Epithelial cell of prostate (primary cell): Measurements from ENCODE around the gene TRPV4.

Experiments used
- DNase-seq: peaks from one replicate; pipeline ENCODE4 v3.0.0-alpha.2; 2011; ENCODE audit warnings: low read depth, low spot score
- H3K27ac ChIP-seq: fragments of 450-650 bp; 2 replicates; pipeline ENCODE4 v1.5.1; 2017; ENCODE audit warnings: mild to moderate bottlenecking

The TRPV4 gene

DNA sequence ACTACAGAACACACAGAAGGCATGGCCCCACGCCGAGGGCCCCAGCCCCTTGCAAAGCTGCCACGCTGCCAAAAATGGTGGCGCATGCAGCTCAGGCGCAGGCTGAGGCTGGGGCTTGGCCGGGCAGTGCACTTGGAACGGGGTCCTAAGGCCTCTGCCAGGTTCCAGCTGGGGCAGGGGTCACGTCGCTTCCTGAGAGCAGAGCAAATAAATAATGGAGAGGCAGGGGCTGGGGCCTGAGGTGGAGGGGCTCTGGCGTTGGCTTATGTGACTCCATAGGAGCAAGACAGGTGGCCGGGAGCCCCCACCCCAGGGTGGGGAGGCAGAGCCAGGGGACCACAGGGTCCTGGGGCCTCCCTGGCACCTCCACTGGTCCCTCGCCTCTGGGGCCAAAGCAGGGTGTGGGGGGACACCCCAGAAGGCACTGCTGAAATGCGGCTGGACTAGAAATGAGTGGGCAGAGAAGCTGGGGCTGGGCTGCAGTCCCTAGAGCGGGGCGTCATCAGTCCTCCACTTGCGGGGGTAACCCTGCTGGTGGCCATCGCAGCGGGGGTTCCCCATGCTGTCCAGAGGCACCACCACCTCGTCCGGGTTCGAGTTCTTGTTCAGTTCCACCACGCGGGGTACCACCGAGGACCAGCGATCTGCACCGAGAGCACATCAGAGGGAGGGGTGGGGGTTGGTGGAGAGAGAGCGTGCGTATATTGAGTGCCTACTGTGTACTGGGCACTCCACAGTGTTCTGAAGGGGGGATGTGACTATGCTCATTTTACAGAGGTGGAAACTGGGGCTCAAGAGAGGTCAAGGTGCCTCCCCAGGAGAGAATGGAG lies 49.8 kb downstream of the TRPV4 start:
- no peak for DNase-seq
- H3K27ac ChIP-seq, result no peak overlapping the region

GRCh38 chr12:109782326-109782703 lies 50.9 kb downstream of the TRPV4 start:
- no peak for DNase-seq
- H3K27ac ChIP-seq, result no peak overlapping the region

- no peak overlapping the region for H3K27ac ChIP-seq
- no peak for DNase-seq
Observed at GRCh38 chr12:109781668-109782325, 51.4 kb downstream of the TRPV4 start.

DNA sequence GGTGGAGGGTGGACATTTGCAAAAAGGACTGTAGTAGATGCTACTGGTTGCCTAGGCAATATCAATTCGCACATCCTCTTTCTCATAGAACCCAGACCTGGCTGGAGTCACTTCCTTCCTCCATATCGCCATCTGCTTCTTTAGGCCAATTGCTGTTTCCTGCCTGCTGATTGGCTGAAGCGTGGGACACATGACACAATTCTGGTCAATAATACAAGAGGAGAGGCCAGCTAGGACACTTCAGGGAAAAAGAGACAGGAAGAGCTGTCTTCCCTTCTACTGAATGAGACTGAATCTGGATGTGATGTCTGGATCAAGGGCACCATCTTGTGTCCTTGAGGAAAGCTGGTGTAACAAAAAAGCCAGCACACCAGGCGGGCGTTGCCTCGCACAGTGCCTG lies 53.8 kb downstream of the TRPV4 start:
- no peak overlapping the region for H3K27ac ChIP-seq
- no peak for DNase-seq

DNA sequence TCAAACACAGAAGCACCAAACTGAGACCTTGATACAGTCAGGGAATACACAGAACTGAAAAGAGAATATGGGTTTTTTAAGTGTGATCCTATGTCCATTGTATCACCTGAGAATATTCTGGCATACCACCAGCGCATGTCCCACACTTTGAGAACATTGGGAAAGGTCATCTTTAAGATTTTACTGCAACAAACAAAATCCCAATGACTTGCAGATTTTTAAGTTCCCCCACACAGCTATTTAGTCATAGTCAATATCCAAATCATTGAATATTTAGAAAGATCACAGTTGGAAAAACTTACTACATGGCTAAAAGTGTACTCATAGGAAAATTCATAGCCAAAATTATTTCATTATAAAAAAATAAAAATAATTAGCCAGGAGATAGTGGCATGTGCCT lies 54.5 kb downstream of the TRPV4 start:
- no peak overlapping the region for H3K27ac ChIP-seq
- no peak for DNase-seq

GRCh38 chr12:109777544-109777943 lies 55.7 kb downstream of the TRPV4 start:
- DNase-seq, result no peak
- H3K27ac ChIP-seq, result no peak overlapping the region

- no peak overlapping the region for H3K27ac ChIP-seq
- no peak for DNase-seq
Observed at GRCh38 chr12:109776624-109777023, 56.6 kb downstream of the TRPV4 start.

- DNase-seq, result no peak
- no peak overlapping the region for H3K27ac ChIP-seq
Observed at GRCh38 chr12:109775172-109775881, 57.9 kb downstream of the TRPV4 start.

- DNase-seq, result no peak
- H3K27ac ChIP-seq, result no peak overlapping the region
Observed at GRCh38 chr12:109773384-109774011, 59.7 kb downstream of the TRPV4 start.

- no peak overlapping the region for H3K27ac ChIP-seq
- DNase-seq, result no peak
Observed at GRCh38 chr12:109772622-109773321, 60.4 kb downstream of the TRPV4 start.

GRCh38 chr12:109771746-109772621 lies 61.2 kb downstream of the TRPV4 start:
- H3K27ac ChIP-seq, result no peak overlapping the region
- DNase-seq, result no peak

GRCh38 chr12:109770861-109771670 lies 62.1 kb downstream of the TRPV4 start:
- no peak overlapping the region for H3K27ac ChIP-seq
- DNase-seq, result no peak

DNA sequence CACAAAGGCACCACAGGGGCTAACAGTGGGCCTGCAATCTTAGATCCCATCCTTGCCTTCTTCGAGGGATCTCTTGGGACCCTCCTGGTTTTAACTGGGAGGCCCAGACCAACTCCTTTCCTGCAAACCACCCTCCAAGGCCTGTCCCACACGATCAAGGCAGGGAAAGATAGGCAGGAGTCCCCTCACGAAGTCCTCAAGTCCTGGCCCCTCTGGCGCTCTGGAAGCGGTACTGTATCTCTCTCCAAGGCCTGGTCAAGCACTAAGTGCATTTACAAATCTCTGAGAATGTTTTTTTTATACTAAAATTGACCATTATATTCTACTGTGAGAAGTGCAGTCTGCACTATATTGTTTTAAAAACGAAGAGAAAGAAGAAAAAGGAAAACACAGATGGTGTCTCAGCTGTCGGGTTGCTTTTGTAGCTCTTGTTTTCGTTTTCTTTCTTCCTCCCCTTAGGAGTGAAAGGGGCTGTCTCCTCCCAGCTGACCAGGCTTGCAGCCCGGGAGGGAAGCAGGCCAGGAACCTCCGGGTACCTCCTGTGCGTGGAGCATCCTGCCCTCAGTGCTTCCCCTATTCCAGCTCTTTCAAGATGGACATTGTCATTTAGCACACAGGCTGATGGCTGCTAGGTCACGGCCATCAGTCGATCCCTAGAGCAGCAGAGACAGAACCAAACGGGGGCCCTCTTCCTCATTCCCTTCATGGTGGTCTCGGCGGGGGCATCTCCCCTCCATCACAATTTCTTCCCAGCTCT lies 62.9 kb downstream of the TRPV4 start:
- DNase-seq, result no peak
- H3K27ac ChIP-seq, result no peak overlapping the region

GRCh38 chr12:109768901-109769670 lies 64.1 kb downstream of the TRPV4 start:
- no peak overlapping the region for H3K27ac ChIP-seq
- no peak for DNase-seq

DNA sequence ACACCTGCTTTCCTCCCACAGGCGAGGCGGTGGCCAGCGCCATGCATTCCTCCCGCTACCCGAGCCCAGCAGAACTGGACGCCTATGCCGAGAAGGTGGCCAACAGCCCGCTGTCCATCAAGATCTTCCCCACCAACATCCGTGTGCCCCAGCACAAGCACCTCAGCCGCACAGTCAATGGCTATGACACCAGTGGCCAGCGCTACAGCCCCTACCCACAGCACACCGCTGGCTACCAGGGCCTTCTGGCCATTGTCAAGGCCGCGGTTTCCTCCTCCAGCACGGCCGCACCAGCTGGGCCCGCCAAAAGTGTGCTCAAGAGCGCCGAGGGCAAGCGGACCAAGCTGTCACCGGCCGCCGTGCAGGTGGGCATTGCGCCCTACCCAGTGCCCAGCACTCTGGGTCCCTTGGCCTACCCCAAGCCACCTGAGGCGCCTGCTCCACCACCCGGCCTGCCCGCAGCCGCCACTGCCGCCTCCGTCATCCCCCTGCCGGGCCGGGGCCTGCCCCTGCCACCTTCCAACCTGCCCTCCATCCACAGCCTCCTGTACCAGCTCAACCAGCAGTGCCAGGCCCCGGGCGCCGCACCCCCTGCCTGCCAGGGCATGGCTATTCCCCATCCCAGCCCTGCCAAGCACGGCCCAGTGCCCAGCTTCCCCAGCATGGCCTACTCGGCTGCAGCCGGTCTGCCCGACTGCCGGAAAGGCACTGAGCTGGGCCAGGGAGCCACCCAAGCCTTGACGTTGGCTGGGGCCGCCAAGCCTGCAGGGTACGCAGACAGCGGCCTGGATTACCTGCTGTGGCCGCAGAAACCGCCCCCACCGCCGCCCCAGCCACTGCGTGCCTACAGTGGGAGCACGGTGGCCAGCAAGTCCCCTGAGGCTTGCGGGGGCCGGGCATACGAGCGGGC lies 65.0 kb downstream of the TRPV4 start:
- no peak for DNase-seq
- H3K27ac ChIP-seq, result no peak overlapping the region

DNA sequence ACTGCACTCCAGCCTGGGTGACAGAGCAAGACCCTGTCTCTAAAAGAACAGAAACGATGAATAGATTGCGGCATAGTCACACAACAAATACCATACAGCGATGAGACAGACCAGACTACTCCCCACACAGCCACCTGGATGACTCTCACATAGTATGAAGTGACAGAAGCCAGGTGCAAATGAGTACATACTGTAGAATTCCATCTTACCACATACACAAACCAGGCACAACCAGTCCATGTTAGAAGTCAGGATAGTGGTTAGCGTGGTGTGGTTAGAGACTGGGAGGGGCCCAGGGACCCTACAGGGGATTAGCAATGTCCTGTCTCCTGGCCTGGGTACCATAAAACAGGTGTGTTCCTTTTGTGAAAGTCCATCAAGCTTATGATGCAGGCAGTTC lies 65.7 kb downstream of the TRPV4 start:
- no peak overlapping the region for H3K27ac ChIP-seq
- no peak for DNase-seq
